HG03575 (cell line): Measurements from ENCODE around the gene IDS.
"Not testable (repeated sequence)": the region's sequence is repeated elsewhere in the genome, so short reads cannot be mapped to it uniquely, and the experiment has no call there.

ENCODE experiments used
- ATAC-seq: cut with Tn5 transposase; IDR thresholded peaks from one replicate; pipeline ENCODE4 v1.9.1; 2021; ENCODE audit not compliant: unreplicated experiment, insufficient number of reproducible peaks, low FRiP score; ENCODE audit errors: extremely low read depth

Gene IDS

GRCh38 chrX:149505671-149506070, 565 bp upstream of the IDS start:
- no peak for ATAC-seq

- ATAC-seq: no peak
Measured at GRCh38 chrX:149504226-149504914, 736 bp downstream of the IDS start.

GRCh38 chrX:149503446-149503845, 1.7 kb downstream of the IDS start:
- peak; percentile 71 for ATAC-seq

- not testable (repeated sequence) for ATAC-seq
Measured at GRCh38 chrX:149502923-149503322, 2.2 kb downstream of the IDS start.

- no peak for ATAC-seq
Measured at GRCh38 chrX:149499766-149500165, 5.3 kb downstream of the IDS start.

- no peak for ATAC-seq
Measured at GRCh38 chrX:149498767-149499166, 6.3 kb downstream of the IDS start.

- no peak for ATAC-seq
Measured at GRCh38 chrX:149497626-149498025, 7.5 kb downstream of the IDS start.

- ATAC-seq: no peak
Measured at GRCh38 chrX:149497054-149497453, 8.1 kb downstream of the IDS start.

- ATAC-seq: no peak
Measured at GRCh38 chrX:149495573-149496071, 9.5 kb downstream of the IDS start.

GRCh38 chrX:149494844-149495565, 10.1 kb downstream of the IDS start:
- no peak for ATAC-seq

- no peak for ATAC-seq
Measured at GRCh38 chrX:149493567-149494562, 11.2 kb downstream of the IDS start.

- no peak for ATAC-seq
Measured at GRCh38 chrX:149491812-149492211, 13.3 kb downstream of the IDS start.

- no peak for ATAC-seq
Measured at GRCh38 chrX:149490100-149490499, 15.0 kb downstream of the IDS start.

GRCh38 chrX:149488411-149489052, 16.6 kb downstream of the IDS start:
- not testable (repeated sequence) for ATAC-seq

GRCh38 chrX:149488008-149488407, 17.1 kb downstream of the IDS start:
- not testable (repeated sequence) for ATAC-seq

GRCh38 chrX:149487292-149487691, 17.8 kb downstream of the IDS start:
- no peak for ATAC-seq

- no peak for ATAC-seq
Measured at GRCh38 chrX:149476513-149476912, 28.6 kb downstream of the IDS start.

GRCh38 chrX:149473966-149474365, 31.1 kb downstream of the IDS start:
- ATAC-seq: no peak

- ATAC-seq: no peak
Measured at GRCh38 chrX:149473092-149473491, 32.0 kb downstream of the IDS start.
